Nephron progenitor cell (in vitro differentiated cells): ENCODE data around the gene MLEC.

ENCODE experiments used
- DNase-seq: peaks from one replicate; pipeline ENCODE4 v3.0.0; 2021
- H3K27ac Mint-ChIP-seq: 2 replicates; pipeline ENCODE4 v1.8.0; 2021; ENCODE audit warnings: mild to moderate bottlenecking, moderate library complexity, mixed read lengths
- H3K27me3 Mint-ChIP-seq: 2 replicates; pipeline ENCODE4 v1.8.0; 2021; ENCODE audit warnings: mild to moderate bottlenecking, low read depth, mixed read lengths; ENCODE audit not compliant: poor library complexity
- H3K36me3 Mint-ChIP-seq: 2 replicates; pipeline ENCODE4 v1.8.0; 2021; ENCODE audit warnings: low read depth, mixed read lengths
- H3K4me1 Mint-ChIP-seq: 2 replicates; pipeline ENCODE4 v1.8.0; 2021; ENCODE audit warnings: mixed read lengths
- H3K4me3 Mint-ChIP-seq: 2 replicates; pipeline ENCODE4 v1.8.0; 2021; ENCODE audit warnings: mild to moderate bottlenecking, moderate library complexity, mixed read lengths
- H3K9me3 Mint-ChIP-seq: 2 replicates; pipeline ENCODE4 v1.8.0; 2021; ENCODE audit warnings: mild to moderate bottlenecking, moderate library complexity, mixed read lengths
- CTCF ChIP-seq: fragments of 200-600 bp; sonication (generic); IDR thresholded peaks from 2 replicates; pipeline ENCODE4 v1.5.0; 2021; ENCODE audit warnings: antibody characterized with exemption

Gene MLEC

GRCh38 chr12:120699553-120699952 is 12.6 kb downstream of the MLEC start:
- no peak for DNase-seq
- Mint-ChIP-seq H3K9me3 (no peaks in the 10 kb centered on the region), H3K27me3 (no peaks in the 10 kb centered on the region), H3K36me3 (peaks cover 62% of the 10 kb centered on the region), H3K27ac (peak overlapping the region; percentile 13), H3K4me1 (no peaks in the 10 kb centered on the region), H3K4me3 (no peak overlapping the region)
- no peak for TF ChIP-seq CTCF

GRCh38 chr12:120700886-120701285 is 13.9 kb downstream of the MLEC start:
- no peaks in the 10 kb centered on the region for H3K27me3 Mint-ChIP-seq
- H3K36me3 Mint-ChIP-seq, result peaks cover 60% of the 10 kb centered on the region
- H3K27ac Mint-ChIP-seq, result peak overlapping the region; percentile 6
- H3K4me3 Mint-ChIP-seq, result no peak overlapping the region
- H3K9me3 Mint-ChIP-seq, result no peaks in the 10 kb centered on the region
- no peaks in the 10 kb centered on the region for H3K4me1 Mint-ChIP-seq
- no peak for TF ChIP-seq CTCF
- no peak for DNase-seq

GRCh38 chr12:120702637-120703036 is 15.7 kb downstream of the MLEC start:
- Mint-ChIP-seq H3K4me3 (no peak overlapping the region), H3K36me3 (peaks cover 44% of the 10 kb centered on the region), H3K9me3 (no peaks in the 10 kb centered on the region), H3K27ac (no peak overlapping the region), H3K27me3 (no peaks in the 10 kb centered on the region), H3K4me1 (no peaks in the 10 kb centered on the region)
- DNase-seq, result no peak
- no peak for TF ChIP-seq CTCF

GRCh38 chr12:120703311-120703942 is 16.5 kb downstream of the MLEC start:
- Mint-ChIP-seq H3K9me3 (no peaks in the 10 kb centered on the region), H3K27ac (peak overlapping the region; percentile 96), H3K4me3 (no peak overlapping the region), H3K4me1 (peaks cover under 1% of the 10 kb centered on the region), H3K27me3 (no peaks in the 10 kb centered on the region), H3K36me3 (peaks cover 44% of the 10 kb centered on the region)
- TF ChIP-seq CTCF, result no peak
- no peak for DNase-seq

- Mint-ChIP-seq H3K4me3 (no peak overlapping the region), H3K27me3 (no peaks in the 10 kb centered on the region), H3K9me3 (no peaks in the 10 kb centered on the region), H3K36me3 (peaks cover 28% of the 10 kb centered on the region), H3K4me1 (peaks cover 17% of the 10 kb centered on the region), H3K27ac (no peak overlapping the region)
- TF ChIP-seq CTCF, result no peak
- DNase-seq, result no peak
These were observed 18.7 kb downstream of the MLEC start for GRCh38 chr12:120705618-120706017.

GRCh38 chr12:120706029-120706428 is 19.1 kb downstream of the MLEC start:
- Mint-ChIP-seq H3K36me3 (peaks cover 24% of the 10 kb centered on the region), H3K4me1 (peaks cover 17% of the 10 kb centered on the region), H3K4me3 (no peak overlapping the region), H3K27me3 (no peaks in the 10 kb centered on the region), H3K27ac (no peak overlapping the region), H3K9me3 (no peaks in the 10 kb centered on the region)
- TF ChIP-seq CTCF, result no peak
- no peak for DNase-seq
